GM19240 (cell line): ENCODE results near the gene SOCS4.
"Not testable (repeated sequence)": the region's sequence is repeated elsewhere in the genome, so short reads cannot be mapped to it uniquely, and the experiment has no call there.

Source experiments
- DNase-seq: peaks from one replicate; pipeline ENCODE4 v3.0.0; 2011; ENCODE audit warnings: low spot score; ENCODE audit not compliant: insufficient read length

SOCS4 gene

GRCh38 chr14:55026793-55027561 is at the start of gene SOCS4, which contains the start of gene WDHD1:
Gene SOCS4 (plus strand): TSS chr14:55027236. CDS start chr14:55043042, 15,806 bp downstream.
Gene WDHD1 (minus strand): TSS chr14:55027099. CDS start chr14:55026787, 312 bp downstream.
- DNase-seq = peak; percentile 82

- DNase-seq = no peak
Observed at GRCh38 chr14:54979039-54979438, 48.0 kb upstream of the SOCS4 start.

GRCh38 chr14:54981698-54982097 is 45.3 kb upstream of the SOCS4 start:
- no peak for DNase-seq

GRCh38 chr14:54985156-54985555 is 41.9 kb upstream of the SOCS4 start:
- DNase-seq = no peak

GRCh38 chr14:55000381-55000780 is 26.7 kb upstream of the SOCS4 start:
- DNase-seq = no peak

GRCh38 chr14:55005071-55005470 is 22.0 kb upstream of the SOCS4 start:
- no peak for DNase-seq

GRCh38 chr14:55015006-55015405 is 12.0 kb upstream of the SOCS4 start:
- no peak for DNase-seq

GRCh38 chr14:55019968-55020554 is 7.0 kb upstream of the SOCS4 start:
- DNase-seq = no peak

GRCh38 chr14:55024365-55024764 is 2.7 kb upstream of the SOCS4 start:
- DNase-seq = not testable (repeated sequence)

GRCh38 chr14:55025948-55026347 is 1.1 kb upstream of the SOCS4 start:
- no peak for DNase-seq

- DNase-seq = no peak
Observed at GRCh38 chr14:55026441-55026792, 619 bp upstream of the SOCS4 start.

GRCh38 chr14:55028066-55028465 is 1.0 kb downstream of the SOCS4 start:
- no peak for DNase-seq

GRCh38 chr14:55028476-55028875 is 1.4 kb downstream of the SOCS4 start:
- no peak for DNase-seq

GRCh38 chr14:55031190-55031589 is 4.2 kb downstream of the SOCS4 start:
- DNase-seq = no peak

- DNase-seq = not testable (repeated sequence)
Observed at GRCh38 chr14:55037995-55038394, 11.0 kb downstream of the SOCS4 start.

- no peak for DNase-seq
Observed at GRCh38 chr14:55038708-55039107, 11.7 kb downstream of the SOCS4 start.

- no peak for DNase-seq
Observed at GRCh38 chr14:55043528-55043927, 16.5 kb downstream of the SOCS4 start.

- no peak for DNase-seq
Observed at GRCh38 chr14:55045087-55045486, 18.1 kb downstream of the SOCS4 start.

- DNase-seq = no peak
Observed at GRCh38 chr14:55047301-55048053, 20.4 kb downstream of the SOCS4 start.

- DNase-seq = no peak
Observed at GRCh38 chr14:55048900-55049436, 21.9 kb downstream of the SOCS4 start.

- DNase-seq = no peak
Observed at GRCh38 chr14:55051165-55051422, 24.1 kb downstream of the SOCS4 start.
